ENCODE results near the gene FBXO38.
"Not testable (repeated sequence)": the region's sequence is repeated elsewhere in the genome, so short reads cannot be mapped to it uniquely, and the experiment has no call there.

FBXO38 gene

GRCh38 chr5:148427370-148428042 is 43.7 kb downstream of the FBXO38 start:
- DNase-seq (ENCODE audit: low spot score) = no peak

- DNase-seq (ENCODE audit: low spot score) = no peak
Measured at GRCh38 chr5:148428848-148429247, 45.1 kb downstream of the FBXO38 start.

- no peak for DNase-seq (ENCODE audit: low spot score)
Measured at GRCh38 chr5:148433826-148434225, 50.1 kb downstream of the FBXO38 start.

GRCh38 chr5:148436029-148436428 is 52.3 kb downstream of the FBXO38 start:
- DNase-seq (ENCODE audit: low spot score) = no peak

GRCh38 chr5:148437249-148437648 is 53.5 kb downstream of the FBXO38 start:
- DNase-seq (ENCODE audit: low spot score) = no peak

GRCh38 chr5:148438933-148439332 is 55.2 kb downstream of the FBXO38 start:
- no peak for DNase-seq (ENCODE audit: low spot score)

- DNase-seq (ENCODE audit: low spot score) = no peak
Measured at GRCh38 chr5:148443241-148443640, 59.5 kb downstream of the FBXO38 start.

GRCh38 chr5:148443998-148444397 is 60.2 kb downstream of the FBXO38 start:
- no peak for DNase-seq (ENCODE audit: low spot score)

GRCh38 chr5:148445578-148445977 is 61.8 kb downstream of the FBXO38 start:
- no peak for DNase-seq (ENCODE audit: low spot score)

GRCh38 chr5:148446611-148447010 is 62.9 kb downstream of the FBXO38 start:
- DNase-seq (ENCODE audit: low spot score) = no peak

GRCh38 chr5:148452499-148453193 is 68.9 kb downstream of the FBXO38 start:
- no peak for DNase-seq (ENCODE audit: low spot score)

- no peak for DNase-seq (ENCODE audit: low spot score)
Measured at GRCh38 chr5:148454576-148454975, 70.8 kb downstream of the FBXO38 start.

GRCh38 chr5:148455185-148455584 is 71.4 kb downstream of the FBXO38 start:
- no peak for DNase-seq (ENCODE audit: low spot score)

- no peak for DNase-seq (ENCODE audit: low spot score)
Measured at GRCh38 chr5:148457183-148457620, 73.4 kb downstream of the FBXO38 start.

GRCh38 chr5:148458036-148458888 is 74.5 kb downstream of the FBXO38 start:
- DNase-seq (ENCODE audit: low spot score) = no peak

GRCh38 chr5:148459669-148460068 is 75.9 kb downstream of the FBXO38 start:
- DNase-seq (ENCODE audit: low spot score) = no peak

GRCh38 chr5:148465381-148466235 is 81.8 kb downstream of the FBXO38 start:
- no peak for DNase-seq (ENCODE audit: low spot score)

GRCh38 chr5:148466236-148466580 is 82.5 kb downstream of the FBXO38 start:
- no peak for DNase-seq (ENCODE audit: low spot score)

- no peak for DNase-seq (ENCODE audit: low spot score)
Measured at GRCh38 chr5:148467958-148468357, 84.2 kb downstream of the FBXO38 start.

- not testable (repeated sequence) for DNase-seq (ENCODE audit: low spot score)
Measured at GRCh38 chr5:148468746-148469145, 85.0 kb downstream of the FBXO38 start.

GRCh38 chr5:148469501-148469935 is 85.8 kb downstream of the FBXO38 start:
- no peak for DNase-seq (ENCODE audit: low spot score)

- DNase-seq (ENCODE audit: low spot score) = no peak
Measured at GRCh38 chr5:148471379-148471778, 87.6 kb downstream of the FBXO38 start.
